H9 (cell line): ENCODE data around the gene NHP2. TPM values are rescaled to one million over a fixed set of nuclear protein-coding genes. Genes with fewer than 3 reads are reported as not detected.

Source experiments
- DNase-seq: peaks from one replicate; pipeline ENCODE4 v3.0.0-alpha.2; 2017
- H2AFZ ChIP-seq: one replicate; pipeline ENCODE4 v1.6.1; 2013; ENCODE audit warnings: mild to moderate bottlenecking, low read length, control low read depth, moderate library complexity
- H2AK5ac ChIP-seq: 2 replicates; pipeline ENCODE4 v1.6.1; 2013; ENCODE audit warnings: low read length, control low read depth, mixed read lengths; ENCODE audit not compliant: insufficient read length
- H2BK120ac ChIP-seq: one replicate; pipeline ENCODE4 v1.6.1; 2013; ENCODE audit warnings: low read depth, mild to moderate bottlenecking, low read length, control low read depth, inconsistent platforms; ENCODE audit not compliant: poor library complexity, severe bottlenecking
- H2BK12ac ChIP-seq: 2 replicates; pipeline ENCODE4 v1.6.1; 2013; ENCODE audit warnings: low read length, control low read depth, mixed read lengths, low read depth; ENCODE audit not compliant: insufficient read length
- H2BK15ac ChIP-seq: 2 replicates; pipeline ENCODE4 v1.6.1; 2013; ENCODE audit warnings: low read depth, low read length, control low read depth
- H2BK20ac ChIP-seq: one replicate; pipeline ENCODE4 v1.6.1; 2013; ENCODE audit warnings: low read depth, mild to moderate bottlenecking, low read length, control low read depth, inconsistent platforms; ENCODE audit not compliant: poor library complexity, severe bottlenecking
- H2BK5ac ChIP-seq: 2 replicates; pipeline ENCODE4 v1.6.1; 2013; ENCODE audit warnings: low read length, control low read depth, mixed read lengths; ENCODE audit not compliant: insufficient read length
- H3K14ac ChIP-seq: 2 replicates; pipeline ENCODE4 v1.6.1; 2013; ENCODE audit warnings: low read length, control low read depth; ENCODE audit not compliant: insufficient read depth
- H3K18ac ChIP-seq: 2 replicates; pipeline ENCODE4 v1.6.1; 2013; ENCODE audit warnings: low read depth, mild to moderate bottlenecking, mixed read lengths, low read length, control low read depth; ENCODE audit not compliant: insufficient read length
- H3K23ac ChIP-seq: 2 replicates; pipeline ENCODE4 v1.6.1; 2013; ENCODE audit warnings: low read length, control low read depth, mixed read lengths, low read depth; ENCODE audit not compliant: insufficient read length
- H3K23me2 ChIP-seq: 2 replicates; pipeline ENCODE4 v1.6.1; 2013; ENCODE audit warnings: low read depth, mild to moderate bottlenecking, mixed read lengths, low read length, control low read depth; ENCODE audit not compliant: insufficient read length, poor library complexity, severe bottlenecking
- H3K27ac ChIP-seq: 2 replicates; pipeline ENCODE4 v1.5.1; 2013; ENCODE audit warnings: low read length, control low read depth, mixed read lengths, low read depth; ENCODE audit not compliant: insufficient read length
- H3K27me3 ChIP-seq: 2 replicates; pipeline ENCODE4 v1.6.1; 2013; ENCODE audit warnings: low read length, control low read depth, inconsistent platforms; ENCODE audit not compliant: insufficient read depth
- H3K4ac ChIP-seq: 2 replicates; pipeline ENCODE4 v1.6.1; 2013; ENCODE audit warnings: low read depth, mild to moderate bottlenecking, control low read depth, inconsistent platforms, low read length, moderate library complexity
- H3K4me1 ChIP-seq: 2 replicates; pipeline ENCODE4 v1.6.1; 2013; ENCODE audit warnings: low read length, control low read depth, inconsistent platforms; ENCODE audit not compliant: insufficient read depth
- H3K4me2 ChIP-seq: 2 replicates; pipeline ENCODE4 v1.6.1; 2013; ENCODE audit warnings: low read length, control low read depth, mixed read lengths; ENCODE audit not compliant: insufficient read length, insufficient read depth
- H3K56ac ChIP-seq: 2 replicates; pipeline ENCODE4 v1.6.1; 2013; ENCODE audit warnings: low read depth, mild to moderate bottlenecking, mixed read lengths, low read length, control low read depth; ENCODE audit not compliant: insufficient read length
- H3K79me1 ChIP-seq: 2 replicates; pipeline ENCODE4 v1.6.1; 2013; ENCODE audit warnings: low read depth, mild to moderate bottlenecking, moderate library complexity, low read length, control low read depth, inconsistent platforms; ENCODE audit not compliant: insufficient read depth, poor library complexity, severe bottlenecking
- H3K79me2 ChIP-seq: 2 replicates; pipeline ENCODE4 v1.6.1; 2013; ENCODE audit warnings: low read length, control low read depth, inconsistent platforms; ENCODE audit not compliant: insufficient read depth
- H3K9ac ChIP-seq: 2 replicates; pipeline ENCODE4 v1.6.1; 2013; ENCODE audit warnings: low read length, control low read depth, mixed read lengths; ENCODE audit not compliant: insufficient read length; ENCODE audit errors: extremely low read depth
- H3K9me3 ChIP-seq: one replicate; pipeline ENCODE4 v1.6.1; 2013; ENCODE audit warnings: low read depth, low read length, inconsistent platforms; ENCODE audit not compliant: control insufficient read depth
- H3T11ph ChIP-seq: one replicate; pipeline ENCODE4 v1.6.1; 2013; ENCODE audit warnings: mild to moderate bottlenecking, low read length, control low read depth, inconsistent platforms
- H4K20me1 ChIP-seq: one replicate; pipeline ENCODE4 v1.6.1; 2013; ENCODE audit not compliant: control insufficient read depth, insufficient read length, insufficient read depth
- H4K5ac ChIP-seq: 2 replicates; pipeline ENCODE4 v1.6.1; 2013; ENCODE audit warnings: low read depth, mild to moderate bottlenecking, mixed read lengths, low read length, control low read depth; ENCODE audit not compliant: insufficient read length
- H4K8ac ChIP-seq: replicated peaks from 2 replicates; pipeline ENCODE4 v1.6.1; 2013; ENCODE audit warnings: low read length, control low read depth, mixed read lengths, low read depth; ENCODE audit not compliant: insufficient read length
- H4K91ac ChIP-seq: 2 replicates; pipeline ENCODE4 v1.6.1; 2013; ENCODE audit warnings: low read depth, mild to moderate bottlenecking, moderate library complexity, mixed read lengths, low read length, control low read depth; ENCODE audit not compliant: insufficient read length
- H3K27ac Mint-ChIP-seq, 3 experiments: 2 replicates in 2 of 3; 3 replicates in 1 of 3; pipeline ENCODE4 v1.8.0; 2020 to 2021; ENCODE audit warnings: mixed read lengths in 3 of 3, mild to moderate bottlenecking in 1 of 3, moderate library complexity in 1 of 3
- H3K27me3 Mint-ChIP-seq: 2 replicates; pipeline ENCODE4 v1.8.0; 2021; ENCODE audit warnings: low read depth, mild to moderate bottlenecking, moderate library complexity, mixed read lengths
- H3K36me3 Mint-ChIP-seq, 3 experiments: 2 replicates in 2 of 3; 3 replicates in 1 of 3; pipeline ENCODE4 v1.8.0; 2020 to 2021; ENCODE audit warnings: low read depth in 3 of 3, mixed read lengths in 3 of 3; ENCODE audit not compliant: insufficient read depth in 1 of 3
- H3K4me1 Mint-ChIP-seq, 2 experiments: 2 replicates each; pipeline ENCODE4 v1.8.0; 2020; ENCODE audit warnings: mixed read lengths in 2 of 2
- H3K4me3 Mint-ChIP-seq, 2 experiments: 2 replicates in 1 of 2; 3 replicates in 1 of 2; pipeline ENCODE4 v1.8.0; 2020 to 2021; ENCODE audit warnings: mild to moderate bottlenecking in 2 of 2, mixed read lengths in 2 of 2, moderate library complexity in 1 of 2
- H3K9me3 Mint-ChIP-seq, 2 experiments: 2 replicates in 1 of 2; 3 replicates in 1 of 2; pipeline ENCODE4 v1.8.0; 2020; ENCODE audit warnings: mild to moderate bottlenecking in 2 of 2, mixed read lengths in 2 of 2, moderate library complexity in 1 of 2
- CTCF ChIP-seq: fragments of 200-600 bp; sonication (generic); conservative IDR thresholded peaks from 3 replicates; pipeline ENCODE4 v1.8.0; 2021; ENCODE audit warnings: antibody characterized with exemption, mild to moderate bottlenecking
- WGBS: extraction: QIAGEN DNeasy Blood & Tissue Kit; methylation state at CpG from one replicate; pipeline ENCODE4 v1.1.7; 2013; ENCODE audit warnings: missing lambda C conversion rate, low lambda C conversion rate, mixed read lengths; ENCODE audit not compliant: insufficient read length; ENCODE audit errors: extremely low coverage; 5-methylcytosine and 5-hydroxymethylcytosine counted together
- total RNA-seq: library from RNA; stranded (reverse); gene quantifications from 2 replicates; pipeline ENCODE4 v1.2.1, GENCODE V29; 2021

The NHP2 gene
- total RNA-seq, 1 experiment from 2014 or later: 232 TPM

GRCh38 chr5:178149199-178149932 is 4.3 kb downstream of the NHP2 start:
- no peak overlapping the region for H2BK20ac ChIP-seq
- H2AFZ ChIP-seq: no peak overlapping the region
- Mint-ChIP-seq H3K36me3 (peaks cover 46 to 78% (median 72%) of the 10 kb centered on the region in 3 experiments; a peak in 6 of 7 replicates), H3K27ac (peak overlapping the region in 1 of 3 experiments; percentile 82; a peak in 1 of 7 replicates), H3K4me1 (peaks cover 3 to 14% of the 10 kb centered on the region in 2 experiments), H3K27me3 (peaks cover 2% of the 10 kb centered on the region; the same call in 1 of the 2 replicates), H3K4me3 (no peak overlapping the region; a peak in 1 of 5 replicates), H3K9me3 (no peaks in the 10 kb centered on the region; a peak in 1 of 5 replicates)
- H3K4me1 ChIP-seq: no peaks in the 10 kb centered on the region; the same call in 1 of the 2 replicates
- DNase-seq: no peak
- no peak overlapping the region for H3K4me2 ChIP-seq
- no peak overlapping the region for H3K23ac ChIP-seq
- no peak overlapping the region for H4K8ac ChIP-seq
- H3K27ac ChIP-seq: no peak overlapping the region
- H3K18ac ChIP-seq: no peak overlapping the region
- no peak overlapping the region for H2AK5ac ChIP-seq
- H3K79me1 ChIP-seq: peaks cover 4% of the 10 kb centered on the region
- H3K79me2 ChIP-seq: no peaks in the 10 kb centered on the region
- H3K14ac ChIP-seq: no peak overlapping the region
- peak; percentile 33; the same call in 2 of the 3 replicates for TF ChIP-seq CTCF
- H2BK15ac ChIP-seq: no peak overlapping the region
- no peak overlapping the region for H3K56ac ChIP-seq
- H3T11ph ChIP-seq: no peak overlapping the region
- H2BK120ac ChIP-seq: no peak overlapping the region
- H3K23me2 ChIP-seq: peaks cover 5% of the 10 kb centered on the region
- H3K9me3 ChIP-seq: no peaks in the 10 kb centered on the region
- H3K27me3 ChIP-seq: no peaks in the 10 kb centered on the region
- H4K91ac ChIP-seq: no peak overlapping the region
- peaks cover 2% of the 10 kb centered on the region for H4K20me1 ChIP-seq
- WGBS: no CpG with 5 or more reads among the region's 11 CpGs
- no peak overlapping the region for H2BK5ac ChIP-seq
- H2BK12ac ChIP-seq: no peak overlapping the region
- no peak overlapping the region for H3K9ac ChIP-seq
- H4K5ac ChIP-seq: no peak overlapping the region
- H3K4ac ChIP-seq: no peak overlapping the region
